BLaER1 treated with 17β-estradiol and CSF1 and Interleukin-3, amounts not matched to agents 10 nM and 100 nM (cell line): ENCODE results near the gene ATXN1.

ENCODE experiments used
- H3K27ac ChIP-seq, 11 experiments: shearing (Covaris generic); formaldehyde crosslinking; 2 replicates each; pipeline ENCODE4 v1.8.1; 2022
- H3K27me3 ChIP-seq, 11 experiments: shearing (Covaris generic); formaldehyde crosslinking; 2 replicates each; pipeline ENCODE4 v1.8.1; 2022
- H3K36me3 ChIP-seq, 11 experiments: shearing (Covaris generic); formaldehyde crosslinking; 2 replicates each; pipeline ENCODE4 v1.8.1; 2022
- H3K4me1 ChIP-seq, 10 experiments: shearing (Covaris generic); formaldehyde crosslinking; 2 replicates each; pipeline ENCODE4 v1.8.1; 2022
- H3K4me2 ChIP-seq, 11 experiments: shearing (Covaris generic); formaldehyde crosslinking; 2 replicates each; pipeline ENCODE4 v1.8.1; 2022
- H3K4me3 ChIP-seq, 10 experiments: shearing (Covaris generic); formaldehyde crosslinking; 2 replicates each; pipeline ENCODE4 v1.8.1; 2022
- H3K9ac ChIP-seq, 11 experiments: shearing (Covaris generic); formaldehyde crosslinking; 2 replicates each; pipeline ENCODE4 v1.8.1; 2022
- H3K9me3 ChIP-seq, 11 experiments: shearing (Covaris generic); formaldehyde crosslinking; replicated peaks in 1 of 11; 2 replicates each; pipeline ENCODE4 v1.8.1; 2022
- H4K20me1 ChIP-seq, 11 experiments: shearing (Covaris generic); formaldehyde crosslinking; 2 replicates each; pipeline ENCODE4 v1.8.1; 2022
- Cebpa-rat ChIP-seq, 11 experiments: shearing (Covaris generic); IDR thresholded peaks; 2 replicates each; pipeline ENCODE4 v1.8.1; 2022

Gene ATXN1

GRCh38 chr6:16728513-16729182, 32.6 kb downstream of the ATXN1 start:
- no peak for TF ChIP-seq Cebpa-rat (IDR thresholded peaks at IDR 0.05)
- peaks cover 0 to 37% (median 0%) of the 10 kb centered on the region in 11 experiments; a peak in 3 of 22 replicates for H4K20me1 ChIP-seq
- H3K4me2 ChIP-seq: peak overlapping the region in 5 of 11 experiments; percentile 21 to 63 (median 44); a peak in 8 of 22 replicates
- H3K36me3 ChIP-seq: peaks cover 0 to 23% (median 0%) of the 10 kb centered on the region in 11 experiments; a peak in 5 of 22 replicates
- peak overlapping the region in 6 of 11 experiments; percentile 2 to 36 (median 20); a peak in 4 of 22 replicates for H3K27ac ChIP-seq
- H3K4me1 ChIP-seq: peaks cover 19 to 95% (median 54%) of the 10 kb centered on the region in 10 experiments
- H3K27me3 ChIP-seq: no peaks in the 10 kb centered on the region
- H3K9me3 ChIP-seq: no peaks in the 10 kb centered on the region
- no peak overlapping the region for H3K4me3 ChIP-seq
- H3K9ac ChIP-seq: no peak overlapping the region

GRCh38 chr6:16727996-16728395, 33.3 kb downstream of the ATXN1 start:
- Histone ChIP-seq H3K4me3 (no peak overlapping the region), H3K27ac (peak overlapping the region in 4 of 11 experiments; percentile 14 to 36 (median 28); a peak in 4 of 22 replicates), H3K9ac (no peak overlapping the region), H3K27me3 (no peaks in the 10 kb centered on the region), H3K4me2 (peak overlapping the region in 5 of 11 experiments; percentile 21 to 63 (median 38); a peak in 9 of 22 replicates), H4K20me1 (peaks cover 0 to 36% (median 0%) of the 10 kb centered on the region in 11 experiments; a peak in 3 of 22 replicates), H3K9me3 (no peaks in the 10 kb centered on the region), H3K4me1 (peaks cover 19 to 95% (median 55%) of the 10 kb centered on the region in 10 experiments), H3K36me3 (peaks cover 0 to 18% (median 0%) of the 10 kb centered on the region in 11 experiments; a peak in 5 of 22 replicates)
- no peak for TF ChIP-seq Cebpa-rat (IDR thresholded peaks at IDR 0.05)

- H3K27me3 ChIP-seq: no peaks in the 10 kb centered on the region
- TF ChIP-seq Cebpa-rat (IDR thresholded peaks at IDR 0.05): no peak
- H3K9ac ChIP-seq: peak overlapping the region in 2 of 11 experiments; percentile 31 to 35; a peak in 2 of 22 replicates
- H3K9me3 ChIP-seq: no peaks in the 10 kb centered on the region
- peak overlapping the region in 9 of 11 experiments; percentile 12 to 70 (median 46); a peak in 16 of 22 replicates for H3K27ac ChIP-seq
- H3K4me1 ChIP-seq: peaks cover 0 to 82% (median 36%) of the 10 kb centered on the region in 10 experiments; a peak in 14 of 20 replicates
- peaks cover 0 to 18% (median 0%) of the 10 kb centered on the region in 11 experiments; a peak in 5 of 22 replicates for H3K36me3 ChIP-seq
- no peak overlapping the region for H3K4me3 ChIP-seq
- peak overlapping the region in 8 of 11 experiments; percentile 24 to 75 (median 50); a peak in 16 of 22 replicates for H3K4me2 ChIP-seq
- peaks cover 0 to 34% (median 0%) of the 10 kb centered on the region in 11 experiments; a peak in 2 of 22 replicates for H4K20me1 ChIP-seq
Measured at GRCh38 chr6:16725145-16725864, 36.0 kb downstream of the ATXN1 start.

- no peak overlapping the region for H3K4me3 ChIP-seq
- no peaks in the 10 kb centered on the region for H3K9me3 ChIP-seq
- H3K27ac ChIP-seq: peak overlapping the region in 5 of 11 experiments; percentile 12 to 70 (median 63); a peak in 6 of 22 replicates
- H4K20me1 ChIP-seq: peaks cover 0 to 49% (median 0%) of the 10 kb centered on the region in 11 experiments; a peak in 2 of 22 replicates
- peaks cover 0 to 85% (median 37%) of the 10 kb centered on the region in 10 experiments; a peak in 14 of 20 replicates for H3K4me1 ChIP-seq
- peak overlapping the region in 6 of 11 experiments; percentile 38 to 75 (median 55); a peak in 11 of 22 replicates for H3K4me2 ChIP-seq
- TF ChIP-seq Cebpa-rat (IDR thresholded peaks at IDR 0.05): no peak
- H3K9ac ChIP-seq: no peak overlapping the region
- peaks cover 0 to 8% (median 0%) of the 10 kb centered on the region in 11 experiments; a peak in 2 of 22 replicates for H3K36me3 ChIP-seq
- H3K27me3 ChIP-seq: no peaks in the 10 kb centered on the region
Measured at GRCh38 chr6:16723826-16724225, 37.4 kb downstream of the ATXN1 start.

DNA sequence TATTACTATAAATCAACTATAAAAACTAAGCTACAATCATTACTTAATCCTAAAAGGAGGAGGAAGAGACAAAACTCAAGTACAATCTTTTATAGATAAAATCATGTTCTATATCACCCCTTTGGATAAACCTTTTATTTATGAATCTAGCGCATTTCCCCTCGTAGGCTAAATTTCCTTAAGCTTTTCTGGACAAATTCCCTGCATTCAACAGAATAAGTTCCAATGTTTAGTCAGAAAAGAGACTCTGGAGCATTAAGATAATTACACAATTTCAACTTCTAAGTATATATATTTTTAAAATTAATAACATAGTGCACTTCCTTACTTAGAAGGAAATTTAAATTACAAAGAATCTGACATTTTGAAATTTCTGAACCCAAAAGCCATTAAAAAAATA, 37.9 kb downstream of the ATXN1 start:
- TF ChIP-seq Cebpa-rat (IDR thresholded peaks at IDR 0.05): no peak
- Histone ChIP-seq H3K27ac (peak overlapping the region in 1 of 11 experiments; percentile 63; a peak in 1 of 22 replicates), H3K9ac (no peak overlapping the region), H3K27me3 (no peaks in the 10 kb centered on the region), H3K36me3 (peaks cover 0 to 8% (median 0%) of the 10 kb centered on the region in 11 experiments; a peak in 2 of 22 replicates), H3K4me3 (no peak overlapping the region), H3K4me2 (peak overlapping the region in 3 of 11 experiments; percentile 38 to 75 (median 69); a peak in 4 of 22 replicates), H3K9me3 (no peaks in the 10 kb centered on the region), H3K4me1 (peaks cover 0 to 85% (median 39%) of the 10 kb centered on the region in 10 experiments; a peak in 14 of 20 replicates), H4K20me1 (peaks cover 0 to 53% (median 0%) of the 10 kb centered on the region in 11 experiments; a peak in 2 of 22 replicates)

- Histone ChIP-seq H3K4me1 (peaks cover 0 to 85% (median 37%) of the 10 kb centered on the region in 10 experiments; a peak in 14 of 20 replicates), H3K27ac (no peak overlapping the region), H3K4me2 (no peak overlapping the region), H3K9me3 (no peaks in the 10 kb centered on the region), H3K4me3 (no peak overlapping the region), H3K27me3 (no peaks in the 10 kb centered on the region), H4K20me1 (peaks cover 0 to 55% (median 0%) of the 10 kb centered on the region in 11 experiments; a peak in 2 of 22 replicates), H3K9ac (no peak overlapping the region), H3K36me3 (peaks cover 0 to 8% (median 0%) of the 10 kb centered on the region in 11 experiments; a peak in 3 of 22 replicates)
- TF ChIP-seq Cebpa-rat (IDR thresholded peaks at IDR 0.05): no peak
Measured at GRCh38 chr6:16722630-16723029, 38.6 kb downstream of the ATXN1 start.

DNA sequence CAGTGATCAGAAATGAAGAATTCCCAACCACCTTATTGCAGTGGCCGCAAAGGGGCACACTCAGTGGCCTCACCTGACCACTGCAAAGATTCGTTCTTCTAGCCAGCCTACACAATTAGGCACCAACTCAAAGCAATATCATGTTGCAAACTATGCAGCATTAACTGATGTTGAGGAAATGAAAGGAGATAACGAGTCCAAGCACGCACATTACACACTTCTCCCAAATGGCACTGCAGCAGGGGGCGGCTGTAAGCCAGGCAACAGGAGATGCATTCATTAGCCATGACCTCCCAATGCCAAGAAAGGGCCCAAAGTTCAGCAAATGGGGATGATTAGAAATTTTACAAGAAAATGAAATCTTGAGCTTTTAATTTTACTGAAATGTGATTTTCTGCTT, 39.3 kb downstream of the ATXN1 start:
- Histone ChIP-seq H3K9ac (no peak overlapping the region), H3K4me3 (no peak overlapping the region), H3K27ac (no peak overlapping the region), H3K9me3 (no peaks in the 10 kb centered on the region), H3K4me2 (no peak overlapping the region), H4K20me1 (peaks cover 0 to 56% (median 0%) of the 10 kb centered on the region in 11 experiments; a peak in 2 of 22 replicates), H3K4me1 (peaks cover 0 to 86% (median 37%) of the 10 kb centered on the region in 10 experiments; a peak in 14 of 20 replicates), H3K36me3 (peaks cover 0 to 15% (median 0%) of the 10 kb centered on the region in 11 experiments; a peak in 4 of 22 replicates), H3K27me3 (no peaks in the 10 kb centered on the region)
- no peak for TF ChIP-seq Cebpa-rat (IDR thresholded peaks at IDR 0.05)

GRCh38 chr6:16720861-16721260, 40.4 kb downstream of the ATXN1 start:
- Histone ChIP-seq H3K27me3 (no peaks in the 10 kb centered on the region), H4K20me1 (peaks cover 0 to 55% (median 0%) of the 10 kb centered on the region in 11 experiments; a peak in 2 of 22 replicates), H3K36me3 (peaks cover 0 to 22% (median 0%) of the 10 kb centered on the region in 11 experiments; a peak in 4 of 22 replicates), H3K9ac (no peak overlapping the region), H3K4me3 (no peak overlapping the region), H3K27ac (no peak overlapping the region), H3K9me3 (no peaks in the 10 kb centered on the region), H3K4me2 (no peak overlapping the region), H3K4me1 (peaks cover 0 to 86% (median 32%) of the 10 kb centered on the region in 10 experiments; a peak in 14 of 20 replicates)
- TF ChIP-seq Cebpa-rat (IDR thresholded peaks at IDR 0.05): no peak
